Right cardiac atrium (tissue), 5 donors: ENCODE results near the gene SLC12A9. TPM values are rescaled to one million over a fixed set of nuclear protein-coding genes. Genes with fewer than 3 reads are reported as not detected.
A peak's percentile ranks its signal among the peaks of the same experiment; 100 is the strongest.

Source experiments
- ATAC-seq, 2 donors: fragments of 200-7000 bp; cut with Tn5 transposase; one replicate each; pipeline versions ENCODE4 v1.8.0 to v1.9.1; 2020; ENCODE audit warnings: moderate library complexity in 2 of 2, mild to moderate bottlenecking in 1 of 2
- DNase-seq, 3 donors: peaks; one replicate each; pipeline ENCODE4 v3.0.0-alpha.2; 2020
- H3K27ac ChIP-seq: one replicate; pipeline ENCODE4 v1.5.1; 2013; ENCODE audit warnings: mild to moderate bottlenecking, low read length, control low read depth, moderate library complexity
- H3K27me3 ChIP-seq: one replicate; pipeline ENCODE4 v1.6.1; 2013; ENCODE audit not compliant: control insufficient read depth, insufficient read depth
- H3K4me1 ChIP-seq: one replicate; pipeline ENCODE4 v1.6.1; 2013; ENCODE audit warnings: low read length; ENCODE audit not compliant: control insufficient read depth, insufficient read depth
- H3K4me3 ChIP-seq: one replicate; pipeline ENCODE4 v1.5.1; 2013; ENCODE audit warnings: low read length, control low read depth
- H3K9me3 ChIP-seq: one replicate; pipeline ENCODE4 v1.6.1; 2013; ENCODE audit warnings: low read length; ENCODE audit not compliant: control insufficient read depth
- WGBS: extraction: QIAGEN DNeasy Blood & Tissue Kit; methylation state at CpG from one replicate; pipeline ENCODE4 v1.1.7; 2013; 5-methylcytosine and 5-hydroxymethylcytosine counted together
- intact Hi-C, 4 donors: fragments of 100-400 bp; cut with DNase I; formaldehyde crosslinking; loops; one replicate each; pipeline versions ENCODE4 v1.11.0 to v1.14.0; 2022 to 2023
- polyA plus RNA-seq: library from polyadenylated mRNA; stranded (reverse); fragments of 200-250 nt; gene quantifications from one replicate; pipeline ENCODE4 v1.2.3, GENCODE V29; 2013
- total RNA-seq, 4 donors: library from RNA; stranded (reverse); fragmentation: NEBNext Ultra II Directional; extraction: Animal tissue kit (Norgen Biotek cat#: 25700); gene quantifications; one replicate each; pipeline ENCODE4 v1.2.1, GENCODE V29; 2021
- donor health status: healthy with polysubstance abuse.
- donor health status: DM: no; HTN: yes; CAD: no.
- donor health status: DM: no; HTN: no; CAD: no.
- donor health status: DM: no; HTN: yes; CAD: no; lungs with severe emphysema.
- donor health status: DM: yes; HTN: yes; CAD: no.

Gene SLC12A9
- total and polyA plus RNA-seq, 5 donors = 6.4 to 16.9 (median 10.9) TPM

- intact Hi-C loops = no loop called here
- Histone ChIP-seq H3K4me3 (peak overlapping the region; percentile 92), H3K9me3 (no peaks in the 10 kb centered on the region), H3K4me1 (no peaks in the 10 kb centered on the region), H3K27ac (peak overlapping the region; percentile 50), H3K27me3 (no peaks in the 10 kb centered on the region)
- ATAC-seq = no peak
- peak in 1 of 3 donors; percentile 51 for DNase-seq
- WGBS = 18% methylated on average over 17 of the region's 17 CpGs
These were observed 26.6 kb upstream of the SLC12A9 start for GRCh38 chr7:100825751-100826513.

- Histone ChIP-seq H3K27ac (peak overlapping the region; percentile 76), H3K4me3 (peak overlapping the region; percentile 92), H3K4me1 (no peaks in the 10 kb centered on the region), H3K9me3 (no peaks in the 10 kb centered on the region), H3K27me3 (no peaks in the 10 kb centered on the region)
- intact Hi-C loops = no loop called here
- DNase-seq (peak in 2 of 3 donors; percentile 61 to 70), ATAC-seq (peak in 1 of 2 donors; percentile 3)
- under 1% methylated on average over 71 of the region's 71 CpGs for WGBS
These were observed 25.8 kb upstream of the SLC12A9 start for GRCh38 chr7:100826514-100827329.

GRCh38 chr7:100827330-100828226 lies 24.9 kb upstream of the SLC12A9 start, which contains the start of gene EPHB4:
EPHB4 (minus strand) TSS chr7:100827523; CDS start chr7:100827030, 493 bp downstream.
- intact Hi-C loops = no loop called here
- ATAC-seq (peak; percentile 79 to 89), DNase-seq (peak; percentile 89 to 95 (median 94))
- H3K4me3 ChIP-seq = peak within 1 kb of the TSS; percentile 92
- H3K4me1 ChIP-seq = no peaks in the 10 kb centered on the region
- no peaks in the 10 kb centered on the region for H3K9me3 ChIP-seq
- WGBS = under 1% methylated on average over 79 of the region's 80 CpGs
- H3K27me3 ChIP-seq = no peaks in the 10 kb centered on the region
- H3K27ac ChIP-seq = peak within 1 kb of the TSS; percentile 76

GRCh38 chr7:100829150-100829716 lies 23.3 kb upstream of the SLC12A9 start:
- intact Hi-C loops = no loop called here
- Histone ChIP-seq H3K9me3 (no peaks in the 10 kb centered on the region), H3K27me3 (no peaks in the 10 kb centered on the region), H3K4me1 (no peaks in the 10 kb centered on the region), H3K4me3 (no peak overlapping the region), H3K27ac (peak overlapping the region; percentile 62)
- ATAC-seq = peak; percentile 65 to 77
- peak; percentile 87 to 91 (median 91) for DNase-seq
- WGBS = 18% methylated on average over 20 of the region's 20 CpGs

GRCh38 chr7:100830396-100830795 lies 22.1 kb upstream of the SLC12A9 start:
- no peak overlapping the region for H3K27ac ChIP-seq
- no peaks in the 10 kb centered on the region for H3K4me1 ChIP-seq
- H3K27me3 ChIP-seq = no peaks in the 10 kb centered on the region
- no peak overlapping the region for H3K4me3 ChIP-seq
- ATAC-seq (no peak), DNase-seq (no peak)
- no peaks in the 10 kb centered on the region for H3K9me3 ChIP-seq
- intact Hi-C loops = no loop called here
- 89% methylated on average over 4 of the region's 4 CpGs for WGBS

GRCh38 chr7:100832281-100832633 lies 20.3 kb upstream of the SLC12A9 start:
- intact Hi-C loops = no loop called here
- 94% methylated on average over 5 of the region's 5 CpGs for WGBS
- ATAC-seq = no peak

DNA sequence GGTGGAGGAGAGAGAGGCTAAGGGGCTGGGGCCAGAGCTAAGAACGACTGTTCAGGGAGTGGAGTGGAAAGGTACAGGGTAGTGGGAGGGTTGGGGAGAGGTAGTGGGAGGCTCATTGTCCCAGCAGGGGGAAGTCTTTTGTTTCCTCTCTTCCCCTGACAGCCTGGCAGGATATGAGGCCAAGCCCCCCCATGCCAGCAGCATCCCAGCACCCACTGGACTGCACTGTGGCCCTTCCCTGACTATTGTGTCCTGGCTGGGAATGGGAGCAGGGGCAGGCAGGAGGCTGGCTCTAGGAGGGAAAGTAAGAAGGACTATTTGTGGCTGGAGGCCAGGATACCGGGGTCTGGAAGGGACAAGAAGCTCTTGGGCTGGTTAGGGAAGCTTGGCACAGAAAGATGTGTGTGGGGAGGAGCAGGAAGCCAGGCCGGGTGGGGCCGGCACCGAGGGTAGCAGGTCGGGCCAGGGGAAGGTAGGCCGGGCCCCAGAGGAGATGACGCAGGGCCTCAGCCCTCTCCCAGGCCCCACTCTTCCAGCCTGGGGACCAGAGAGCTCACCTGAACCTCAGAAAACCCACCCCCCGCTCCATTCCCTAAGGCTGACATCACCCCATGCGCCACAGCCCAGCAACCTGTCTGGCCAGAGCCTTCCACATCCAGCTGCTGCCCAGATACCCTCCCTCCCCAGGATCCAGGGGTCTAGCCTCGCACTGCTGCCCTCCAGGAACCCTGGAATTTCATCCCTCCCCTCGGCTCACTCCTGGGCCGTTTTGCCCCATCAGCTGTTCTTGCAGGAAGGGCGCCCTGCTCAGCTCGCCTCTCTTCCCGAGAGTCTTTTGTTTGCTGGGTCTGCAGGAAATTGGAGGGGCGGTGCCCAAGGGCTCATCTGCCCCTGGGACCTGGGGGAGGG lies 16.4 kb upstream of the SLC12A9 start:
- WGBS = 35% methylated on average over 17 of the region's 17 CpGs
- H3K27ac ChIP-seq = peak overlapping the region; percentile 92
- H3K4me1 ChIP-seq = no peaks in the 10 kb centered on the region
- no peak overlapping the region for H3K4me3 ChIP-seq
- intact Hi-C loops = no loop called here
- H3K9me3 ChIP-seq = no peaks in the 10 kb centered on the region
- H3K27me3 ChIP-seq = no peaks in the 10 kb centered on the region
- ATAC-seq (peak; percentile 84 to 92), DNase-seq (peak; percentile 85 to 87 (median 86))

More at GRCh38 chr7:100832281-100832633, 20.3 kb upstream of the SLC12A9 start:
- Histone ChIP-seq H3K4me1 (no peaks in the 10 kb centered on the region), H3K27ac (no peak overlapping the region), H3K9me3 (no peaks in the 10 kb centered on the region), H3K27me3 (no peaks in the 10 kb centered on the region), H3K4me3 (no peak overlapping the region)
- DNase-seq = no peak

DNA sequence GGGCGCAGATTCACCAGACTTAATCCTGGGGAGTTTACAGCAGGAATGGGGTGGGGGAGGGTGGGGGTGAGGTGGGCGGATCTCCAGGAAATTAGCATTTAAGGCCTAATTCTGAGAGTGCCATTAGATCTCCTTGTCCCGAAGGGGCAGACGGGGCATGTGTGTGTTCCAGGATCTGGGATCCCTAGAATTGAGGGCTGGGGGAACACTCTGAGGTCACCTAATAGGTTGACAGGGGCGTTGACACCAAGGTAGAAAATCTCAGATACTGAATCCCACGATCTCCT lies 15.8 kb upstream of the SLC12A9 start:
- peak overlapping the region; percentile 48 for H3K4me3 ChIP-seq
- DNase-seq (no peak), ATAC-seq (no peak)
- H3K9me3 ChIP-seq = no peaks in the 10 kb centered on the region
- no peaks in the 10 kb centered on the region for H3K4me1 ChIP-seq
- peak overlapping the region; percentile 88 for H3K27ac ChIP-seq
- intact Hi-C loops = no loop called here
- H3K27me3 ChIP-seq = no peaks in the 10 kb centered on the region
- WGBS = 27% methylated on average over 6 of the region's 6 CpGs

DNA sequence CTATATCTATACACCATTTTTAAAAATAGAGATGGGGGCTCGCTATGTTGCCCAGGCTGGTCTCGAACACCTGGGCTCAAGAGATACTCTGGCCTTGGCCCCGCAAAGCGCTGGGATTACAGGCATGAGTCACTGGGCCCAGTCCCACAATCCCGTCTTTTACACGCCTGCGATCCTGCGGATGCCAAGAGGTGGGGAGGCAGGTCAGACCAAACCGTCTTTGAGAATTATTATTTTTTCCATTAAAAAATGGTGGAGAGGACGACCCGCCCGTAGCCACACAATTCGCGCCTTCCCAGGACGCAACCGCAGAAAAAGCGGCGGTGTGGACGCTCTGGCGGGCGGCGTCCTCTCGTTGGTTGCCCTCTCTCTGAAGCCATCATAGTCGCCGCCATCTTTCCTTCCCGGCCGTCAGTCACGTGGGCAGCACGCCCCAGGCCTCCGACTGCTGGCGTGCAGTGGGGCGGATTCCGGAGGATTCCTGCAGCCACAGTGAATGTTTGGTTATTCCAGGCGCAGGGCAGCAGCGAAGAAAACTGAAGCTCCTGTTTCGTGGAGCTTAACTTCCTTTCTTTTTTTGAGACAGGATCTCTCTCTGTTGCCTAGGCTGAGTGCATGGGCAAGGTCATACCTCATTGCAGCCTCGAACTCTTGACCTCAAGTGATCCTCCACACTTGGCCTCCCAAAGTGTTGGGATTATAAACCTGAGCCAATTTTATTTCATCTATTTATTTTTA lies 15.2 kb upstream of the SLC12A9 start:
- Histone ChIP-seq H3K4me1 (no peaks in the 10 kb centered on the region), H3K27me3 (no peaks in the 10 kb centered on the region), H3K9me3 (no peaks in the 10 kb centered on the region), H3K27ac (peak overlapping the region; percentile 88), H3K4me3 (peak overlapping the region; percentile 48)
- 3% methylated on average over 37 of the region's 37 CpGs for WGBS
- DNase-seq (peak; percentile 95 to 97 (median 96)), ATAC-seq (peak; percentile 87 to 96)
- intact Hi-C loops = no loop called here
